Stimulated activated CD4-positive, alpha-beta T cell treated with anti-CD3 and anti-CD28 coated beads, Interleukin-4, amount 100 ng/mL, for 24 hours (primary cell): Measurements from ENCODE around the gene CAMK2B.

Experiments
- DNase-seq: peaks from one replicate; pipeline ENCODE4 v3.0.0-alpha.2; 2020

CAMK2B gene

GRCh38 chr7:44285561-44285960, 39.8 kb downstream of the CAMK2B start:
- no peak for DNase-seq

GRCh38 chr7:44284881-44285541, 40.4 kb downstream of the CAMK2B start:
- DNase-seq: no peak

GRCh38 chr7:44284216-44284615, 41.2 kb downstream of the CAMK2B start:
- DNase-seq: no peak

GRCh38 chr7:44283381-44284211, 41.8 kb downstream of the CAMK2B start:
- DNase-seq: no peak

- no peak for DNase-seq
Measured at GRCh38 chr7:44282601-44283171, 42.7 kb downstream of the CAMK2B start.

GRCh38 chr7:44281811-44282600, 43.4 kb downstream of the CAMK2B start:
- no peak for DNase-seq

- no peak for DNase-seq
Measured at GRCh38 chr7:44280993-44281721, 44.2 kb downstream of the CAMK2B start.

GRCh38 chr7:44280636-44280992, 44.8 kb downstream of the CAMK2B start:
- DNase-seq: no peak

- no peak for DNase-seq
Measured at GRCh38 chr7:44279731-44280505, 45.5 kb downstream of the CAMK2B start.

GRCh38 chr7:44279286-44279685, 46.1 kb downstream of the CAMK2B start:
- DNase-seq: no peak

GRCh38 chr7:44278451-44279161, 46.8 kb downstream of the CAMK2B start:
- no peak for DNase-seq

GRCh38 chr7:44277851-44278250, 47.5 kb downstream of the CAMK2B start:
- no peak for DNase-seq

GRCh38 chr7:44277391-44277790, 48.0 kb downstream of the CAMK2B start:
- no peak for DNase-seq

GRCh38 chr7:44276571-44277221, 48.7 kb downstream of the CAMK2B start:
- no peak for DNase-seq

GRCh38 chr7:44275957-44276570, 49.3 kb downstream of the CAMK2B start:
- DNase-seq: no peak

GRCh38 chr7:44275146-44275545, 50.2 kb downstream of the CAMK2B start:
- DNase-seq: no peak

- DNase-seq: no peak
Measured at GRCh38 chr7:44274623-44274975, 50.8 kb downstream of the CAMK2B start.

- no peak for DNase-seq
Measured at GRCh38 chr7:44273681-44274622, 51.4 kb downstream of the CAMK2B start.

- no peak for DNase-seq
Measured at GRCh38 chr7:44272981-44273380, 52.4 kb downstream of the CAMK2B start.
